SH-SY5Y (cell line): ENCODE measurements around the gene ZNF432.

ENCODE experiments used
- GATA2 ChIP-seq: IDR thresholded peaks from 2 replicates; pipeline ENCODE4 v1.6.1; 2011; ENCODE audit warnings: mild to moderate bottlenecking, low read depth, low read length
- GATA3 ChIP-seq: IDR thresholded peaks from 2 replicates; pipeline ENCODE4 v1.6.1; 2011; ENCODE audit warnings: low read depth, mild to moderate bottlenecking, low read length, moderate library complexity

- TF ChIP-seq GATA3 = no peak
- TF ChIP-seq GATA2 = no peak
Observed at GRCh38 chr19:52070496-52070895, 21.9 kb upstream of the ZNF432 start.
